Gastrocnemius medialis (tissue), 4 donors: Measurements from ENCODE around the gene CDHR3. TPM values are rescaled to one million over a fixed set of nuclear protein-coding genes. Genes with fewer than 3 reads are reported as not detected.

Experiments used
- ATAC-seq, 2 donors: fragments of 150-250 bp; one replicate each; pipeline ENCODE4 v1.9.1; 2016
- DNase-seq, 2 donors: peaks; one replicate each; pipeline ENCODE4 v3.0.0-alpha.2; 2019
- H3K27ac ChIP-seq, 4 donors: fragments of 200-600 bp; sonication (generic); 1 replicate in 1 of 4; 2 replicates in 3 of 4; pipeline ENCODE4 v1.5.1; 2016 to 2018; ENCODE audit warnings: mild to moderate bottlenecking in 2 of 4, moderate library complexity in 1 of 4
- H3K27me3 ChIP-seq, 3 donors: fragments of 200-600 bp; sonication (generic) in 2 of 3; 1 replicate in 1 of 3; 2 replicates in 2 of 3; pipeline versions ENCODE4 v1.5.1 to v1.6.0; 2016 to 2019; ENCODE audit warnings: mild to moderate bottlenecking in 1 of 3, moderate library complexity in 1 of 3
- H3K36me3 ChIP-seq, 2 donors: fragments of 200-600 bp; sonication (generic) in 1 of 2; one replicate each; pipeline ENCODE4 v1.5.1; 2017 to 2018
- H3K4me1 ChIP-seq, 2 donors: fragments of 200-600 bp; sonication (generic) in 1 of 2; one replicate each; pipeline ENCODE4 v1.5.1; 2016 to 2017; ENCODE audit warnings: mild to moderate bottlenecking in 2 of 2
- H3K4me3 ChIP-seq, 4 donors: fragments of 200-600 bp; sonication (generic) in 3 of 4; 1 replicate in 1 of 4; 2 replicates in 3 of 4; pipeline ENCODE4 v1.5.1; 2016 to 2019; ENCODE audit warnings: mild to moderate bottlenecking in 2 of 4
- H3K9me3 ChIP-seq, 3 donors: fragments of 200-600 bp; sonication (generic) in 2 of 3; 1 replicate in 1 of 3; 2 replicates in 2 of 3; pipeline ENCODE4 v1.5.1; 2016 to 2019
- POLR2A ChIP-seq, 2 donors: fragments of 450-650 bp; IDR thresholded peaks; one replicate each; pipeline ENCODE4 v1.6.1; 2017; ENCODE audit warnings: antibody characterized with exemption in 2 of 2, mild to moderate bottlenecking in 2 of 2, moderate library complexity in 2 of 2
- in situ Hi-C, 4 donors: fragments of 200-750 bp; cut with MboI; loops; one replicate each; pipeline versions ENCODE4 v1.15.0 to v1.8.0; 2017; ENCODE audit warnings: low sequenced_read_pairs in 4 of 4
- intact Hi-C: fragments of 100-400 bp; cut with DNase I; formaldehyde crosslinking; loops from one replicate; pipeline ENCODE4 v1.15.1; 2023; ENCODE audit warnings: low total_unique reads
- total RNA-seq, 4 donors: library from RNA; depleted of rRNA; stranded (reverse); fragments of >200 nt; gene quantifications; one replicate each; pipeline versions ENCODE4 v1.1.0 to v1.2.3, GENCODE V29; 2016
- TF ChIP-seq, protein P1 (sequence below), 5 experiments: fragments of 450-650 bp in 3 of 5; fragments of 200-600 bp in 2 of 5; sonication (generic) in 2 of 5; IDR thresholded peaks in 4 of 5; conservative IDR thresholded peaks in 1 of 5; 1 replicate in 4 of 5; 2 replicates in 1 of 5; pipeline ENCODE4 v1.5.1; 2016 to 2019; ENCODE audit warnings: antibody characterized with exemption in 5 of 5, mild to moderate bottlenecking in 3 of 5, moderate library complexity in 3 of 5

The CDHR3 gene
- total RNA-seq, 4 donors from 2014 or later, result 0.62 to 21.2 TPM; not detected in 2

DNA sequence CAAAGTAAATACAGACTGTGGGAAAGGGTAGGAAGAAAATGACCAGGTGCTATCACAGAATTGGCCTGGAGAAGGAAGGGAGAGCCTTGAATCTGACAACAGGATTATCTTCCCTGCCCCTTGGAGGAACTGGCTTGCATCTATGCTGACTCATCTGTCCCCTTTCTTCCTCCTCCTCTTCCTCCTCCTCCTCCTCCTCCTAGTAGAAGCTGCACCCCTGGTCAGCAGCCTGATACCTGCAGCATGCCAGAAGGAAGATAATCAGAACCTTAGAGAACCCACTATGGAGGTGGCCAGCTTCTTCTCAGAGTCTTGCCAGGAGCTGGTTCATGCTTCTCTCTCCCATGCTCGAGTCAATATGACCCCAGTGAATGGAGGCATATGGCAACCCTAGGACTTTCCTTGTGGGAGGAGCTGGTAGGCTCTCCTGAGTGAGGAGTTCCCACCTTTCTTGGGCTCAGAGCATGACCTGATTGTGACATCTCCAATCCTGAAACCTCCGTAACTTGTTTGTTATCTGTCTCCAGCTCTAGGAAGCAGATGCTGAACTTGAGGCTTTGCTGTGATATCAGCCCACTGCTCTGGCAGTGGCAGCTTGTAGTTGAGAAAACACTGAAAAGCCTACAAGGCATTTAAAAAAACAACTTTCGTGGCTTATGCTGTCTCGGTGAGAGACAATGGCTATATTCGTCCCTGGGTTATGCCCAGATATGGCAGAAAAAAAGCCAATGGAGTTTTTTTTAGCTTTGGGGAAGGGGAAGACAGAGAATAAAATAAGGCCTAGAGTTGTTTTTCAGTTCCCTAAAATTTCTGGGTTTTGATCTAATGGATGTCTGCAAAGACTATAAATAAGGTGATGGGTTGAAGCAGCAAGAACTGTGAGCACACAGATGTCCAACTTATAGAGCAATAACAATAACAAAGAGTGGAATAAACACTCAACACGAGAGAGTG lies 60.6 kb downstream of the CDHR3 start:
- no peaks in the 10 kb centered on the region for H3K36me3 ChIP-seq
- no peaks in the 10 kb centered on the region for H3K27me3 ChIP-seq
- TF ChIP-seq POLR2A (IDR thresholded peaks at IDR 0.05), result no peak
- TF ChIP-seq, protein P1, sequence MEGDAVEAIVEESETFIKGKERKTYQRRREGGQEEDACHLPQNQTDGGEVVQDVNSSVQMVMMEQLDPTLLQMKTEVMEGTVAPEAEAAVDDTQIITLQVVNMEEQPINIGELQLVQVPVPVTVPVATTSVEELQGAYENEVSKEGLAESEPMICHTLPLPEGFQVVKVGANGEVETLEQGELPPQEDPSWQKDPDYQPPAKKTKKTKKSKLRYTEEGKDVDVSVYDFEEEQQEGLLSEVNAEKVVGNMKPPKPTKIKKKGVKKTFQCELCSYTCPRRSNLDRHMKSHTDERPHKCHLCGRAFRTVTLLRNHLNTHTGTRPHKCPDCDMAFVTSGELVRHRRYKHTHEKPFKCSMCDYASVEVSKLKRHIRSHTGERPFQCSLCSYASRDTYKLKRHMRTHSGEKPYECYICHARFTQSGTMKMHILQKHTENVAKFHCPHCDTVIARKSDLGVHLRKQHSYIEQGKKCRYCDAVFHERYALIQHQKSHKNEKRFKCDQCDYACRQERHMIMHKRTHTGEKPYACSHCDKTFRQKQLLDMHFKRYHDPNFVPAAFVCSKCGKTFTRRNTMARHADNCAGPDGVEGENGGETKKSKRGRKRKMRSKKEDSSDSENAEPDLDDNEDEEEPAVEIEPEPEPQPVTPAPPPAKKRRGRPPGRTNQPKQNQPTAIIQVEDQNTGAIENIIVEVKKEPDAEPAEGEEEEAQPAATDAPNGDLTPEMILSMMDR (IDR thresholded peaks at IDR 0.05 in 4 of 5, conservative IDR thresholded peaks at IDR 0.05 in 1 of 5), result no peak
- no peaks in the 10 kb centered on the region for H3K9me3 ChIP-seq
- ATAC-seq (no peak), DNase-seq (no peak)
- in situ Hi-C loops, result loop anchor here in 3 of 4 donors (25.0 kb wide), 2 partner anchors 136 to 261 kb away; partner anchors contain the start of gene ATXN7L1 (in 2 of the 3)
- no peaks in the 10 kb centered on the region for H3K4me1 ChIP-seq
- H3K4me3 ChIP-seq, result no peak overlapping the region
- intact Hi-C loops, result no loop called here
- no peak overlapping the region for H3K27ac ChIP-seq

GRCh38 chr7:106026101-106026500 lies 63.0 kb downstream of the CDHR3 start:
- ATAC-seq (no peak), DNase-seq (no peak)
- no peak overlapping the region for H3K4me3 ChIP-seq
- H3K27ac ChIP-seq, result no peak overlapping the region
- TF ChIP-seq, protein P1 (IDR thresholded peaks at IDR 0.05 in 4 of 5, conservative IDR thresholded peaks at IDR 0.05 in 1 of 5), result no peak
- no peak for TF ChIP-seq POLR2A (IDR thresholded peaks at IDR 0.05)
- H3K27me3 ChIP-seq, result no peaks in the 10 kb centered on the region
- no peaks in the 10 kb centered on the region for H3K36me3 ChIP-seq
- intact Hi-C loops, result no loop called here
- no peaks in the 10 kb centered on the region for H3K9me3 ChIP-seq
- in situ Hi-C loops, result loop anchor here in 2 of 4 donors (25.0 kb wide), 2 partner anchors 364 to 389 kb away; no protein-coding TSS in a partner anchor
- H3K4me1 ChIP-seq, result peaks cover under 1 to 3% of the 10 kb centered on the region in 2 donors

- Histone ChIP-seq H3K36me3 (no peaks in the 10 kb centered on the region), H3K9me3 (no peaks in the 10 kb centered on the region), H3K27me3 (no peaks in the 10 kb centered on the region), H3K4me3 (no peak overlapping the region), H3K27ac (no peak overlapping the region), H3K4me1 (peaks cover 5 to 8% of the 10 kb centered on the region in 2 donors)
- in situ Hi-C loops (loop anchor here in 2 of 4 donors (25.0 kb wide), 2 partner anchors 367 to 392 kb away; no protein-coding TSS in a partner anchor), intact Hi-C loops (no loop called here)
- DNase-seq (no peak), ATAC-seq (no peak)
- TF ChIP-seq POLR2A (IDR thresholded peaks at IDR 0.05), result no peak
- TF ChIP-seq, protein P1 (IDR thresholded peaks at IDR 0.05 in 4 of 5, conservative IDR thresholded peaks at IDR 0.05 in 1 of 5), result no peak
Measured at GRCh38 chr7:106029451-106029850, 66.4 kb downstream of the CDHR3 start.

- H3K4me3 ChIP-seq, result no peak overlapping the region
- DNase-seq, result no peak
- intact Hi-C loops (no loop called here), in situ Hi-C loops (loop anchor here in 2 of 4 donors (25.0 kb wide), 2 partner anchors 368 to 393 kb away; no protein-coding TSS in a partner anchor)
- H3K27me3 ChIP-seq, result no peaks in the 10 kb centered on the region
- no peak for ATAC-seq
- TF ChIP-seq POLR2A (IDR thresholded peaks at IDR 0.05), result no peak
- TF ChIP-seq, protein P1 (IDR thresholded peaks at IDR 0.05 in 4 of 5, conservative IDR thresholded peaks at IDR 0.05 in 1 of 5), result no peak
- H3K9me3 ChIP-seq, result no peaks in the 10 kb centered on the region
- H3K4me1 ChIP-seq, result peaks cover 5 to 8% of the 10 kb centered on the region in 2 donors
- no peaks in the 10 kb centered on the region for H3K36me3 ChIP-seq
- no peak overlapping the region for H3K27ac ChIP-seq
Measured at GRCh38 chr7:106029941-106030340, 66.9 kb downstream of the CDHR3 start.
